ENCODE results near the gene TPD52L1. TPM values are rescaled to one million over a fixed set of nuclear protein-coding genes. Genes with fewer than 3 reads are reported as not detected.

Gene TPD52L1
- total RNA-seq, 3 donors from 2014 or later (not counting 1 experiment from before 2014, with no cell fraction given), result 1.2 TPM; not detected in 1

DNA sequence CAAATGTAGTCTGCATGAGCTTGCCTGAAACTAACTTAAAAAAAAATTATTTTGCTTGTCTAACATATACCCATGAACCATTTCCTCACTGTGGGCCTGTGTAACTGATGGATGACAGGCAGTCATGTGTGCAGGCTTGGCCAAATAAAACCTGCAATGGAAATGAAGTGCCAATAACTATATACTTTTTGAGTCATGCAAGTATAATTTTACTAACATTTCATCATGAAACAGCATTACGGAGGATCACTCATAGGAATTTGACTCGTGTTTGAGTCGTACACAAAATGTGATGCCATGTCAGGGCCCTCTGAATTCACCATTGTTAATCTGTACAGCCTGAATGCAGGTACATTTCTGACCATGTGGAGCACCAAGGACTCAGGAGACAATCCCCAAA lies 101.6 kb downstream of the TPD52L1 start:
- Histone ChIP-seq H3K4me1 (ENCODE audit: control insufficient read depth, insufficient read depth, low read length) (no peaks in the 10 kb centered on the region), H3K4me3 (ENCODE audit: low read length) (no peak overlapping the region), H3K27ac (ENCODE audit: low read length) (no peak overlapping the region), H3K36me3 (ENCODE audit: control insufficient read depth, insufficient read depth, low read length) (no peaks in the 10 kb centered on the region), H3K27me3 (ENCODE audit: control insufficient read depth, insufficient read depth, low read length) (no peaks in the 10 kb centered on the region), H3K9me3 (ENCODE audit: control insufficient read depth, insufficient read depth, low read length) (no peaks in the 10 kb centered on the region)
- Mint-ChIP-seq H3K27ac (no peak overlapping the region), H3K4me3 (no peak overlapping the region), H3K9me3 (no peaks in the 10 kb centered on the region), H3K4me1 (peaks cover 4 to 7% of the 10 kb centered on the region in 2 donors), H3K36me3 (no peaks in the 10 kb centered on the region), H3K27me3 (ENCODE audit: low read depth in 2 of 2) (no peaks in the 10 kb centered on the region)
- 87% methylated on average over 3 of the region's 3 CpGs for WGBS (ENCODE audit: insufficient coverage)
- ATAC-seq, result no peak
- DNase-seq, result no peak
- TF ChIP-seq, protein P1, sequence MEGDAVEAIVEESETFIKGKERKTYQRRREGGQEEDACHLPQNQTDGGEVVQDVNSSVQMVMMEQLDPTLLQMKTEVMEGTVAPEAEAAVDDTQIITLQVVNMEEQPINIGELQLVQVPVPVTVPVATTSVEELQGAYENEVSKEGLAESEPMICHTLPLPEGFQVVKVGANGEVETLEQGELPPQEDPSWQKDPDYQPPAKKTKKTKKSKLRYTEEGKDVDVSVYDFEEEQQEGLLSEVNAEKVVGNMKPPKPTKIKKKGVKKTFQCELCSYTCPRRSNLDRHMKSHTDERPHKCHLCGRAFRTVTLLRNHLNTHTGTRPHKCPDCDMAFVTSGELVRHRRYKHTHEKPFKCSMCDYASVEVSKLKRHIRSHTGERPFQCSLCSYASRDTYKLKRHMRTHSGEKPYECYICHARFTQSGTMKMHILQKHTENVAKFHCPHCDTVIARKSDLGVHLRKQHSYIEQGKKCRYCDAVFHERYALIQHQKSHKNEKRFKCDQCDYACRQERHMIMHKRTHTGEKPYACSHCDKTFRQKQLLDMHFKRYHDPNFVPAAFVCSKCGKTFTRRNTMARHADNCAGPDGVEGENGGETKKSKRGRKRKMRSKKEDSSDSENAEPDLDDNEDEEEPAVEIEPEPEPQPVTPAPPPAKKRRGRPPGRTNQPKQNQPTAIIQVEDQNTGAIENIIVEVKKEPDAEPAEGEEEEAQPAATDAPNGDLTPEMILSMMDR (IDR thresholded peaks at IDR 0.05), result no peak
- intact Hi-C loops (cut with micrococcal nuclease), result no loop called here

DNA sequence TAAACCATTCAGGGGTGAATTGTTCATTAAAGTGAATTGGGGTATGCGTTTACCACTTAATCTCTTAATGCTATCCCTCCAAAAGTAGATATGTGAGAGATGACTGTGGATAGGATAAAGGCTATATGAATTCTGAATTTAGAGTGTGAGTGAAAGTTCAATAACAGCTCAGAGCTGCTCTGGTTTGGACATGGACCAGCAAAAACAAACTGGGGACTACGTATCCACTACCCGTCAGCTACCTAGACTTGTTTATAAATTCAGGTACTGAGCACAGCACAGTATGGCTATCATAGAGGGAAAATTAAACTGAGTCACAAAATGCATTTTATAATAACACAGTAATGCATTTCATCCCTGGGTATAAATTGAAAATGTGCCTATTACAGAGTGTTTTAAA lies 103.8 kb downstream of the TPD52L1 start:
- Mint-ChIP-seq H3K4me3 (no peak overlapping the region), H3K27me3 (ENCODE audit: low read depth in 2 of 2) (no peaks in the 10 kb centered on the region), H3K27ac (no peak overlapping the region), H3K9me3 (no peaks in the 10 kb centered on the region), H3K4me1 (peaks cover 4 to 9% of the 10 kb centered on the region in 2 donors), H3K36me3 (no peaks in the 10 kb centered on the region)
- H3K4me1 ChIP-seq (ENCODE audit: control insufficient read depth, insufficient read depth, low read length), result no peaks in the 10 kb centered on the region
- no peaks in the 10 kb centered on the region for H3K36me3 ChIP-seq (ENCODE audit: control insufficient read depth, insufficient read depth, low read length)
- intact Hi-C loops (cut with micrococcal nuclease), result no loop called here
- ATAC-seq (no peak), DNase-seq (no peak)
- 97% methylated on average over 2 of the region's 3 CpGs for WGBS (ENCODE audit: insufficient coverage)
- H3K27me3 ChIP-seq (ENCODE audit: control insufficient read depth, insufficient read depth, low read length), result no peaks in the 10 kb centered on the region
- H3K4me3 ChIP-seq (ENCODE audit: low read length), result no peak overlapping the region
- TF ChIP-seq, protein P1 (IDR thresholded peaks at IDR 0.05), result no peak
- H3K9me3 ChIP-seq (ENCODE audit: control insufficient read depth, insufficient read depth, low read length), result no peaks in the 10 kb centered on the region
- no peak overlapping the region for H3K27ac ChIP-seq (ENCODE audit: low read length)

DNA sequence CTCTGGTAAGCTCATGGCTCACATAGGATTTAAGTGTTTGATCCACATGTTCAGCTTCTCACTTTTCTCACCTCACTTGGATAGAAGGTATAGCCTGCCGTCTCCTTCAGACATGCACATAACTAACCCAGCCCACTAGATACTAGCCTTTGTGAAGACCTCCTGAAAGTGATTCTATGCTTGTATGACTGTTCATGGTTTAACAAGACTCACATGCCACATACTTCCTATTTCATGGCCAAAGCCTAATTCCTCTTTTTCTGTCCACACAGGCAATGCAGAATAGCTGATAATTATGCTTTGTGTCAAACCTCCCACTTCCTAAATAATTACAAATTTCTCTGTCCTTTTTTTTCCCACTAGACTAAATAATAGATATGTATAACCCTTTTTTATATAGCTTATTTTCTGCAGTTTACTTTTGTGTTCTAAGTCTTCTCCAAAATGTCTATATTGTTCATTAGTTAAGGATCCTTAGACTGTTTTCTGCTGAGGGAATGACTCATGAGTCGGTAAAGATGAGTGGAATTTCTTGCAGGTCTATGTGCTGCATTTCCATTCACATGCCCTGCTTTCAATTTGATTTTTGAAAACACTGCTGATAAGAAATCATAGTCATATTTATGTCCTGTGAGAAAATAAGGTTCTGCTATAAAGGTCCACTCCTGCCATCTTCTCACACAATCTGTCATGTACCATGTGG lies 105.2 kb downstream of the TPD52L1 start:
- no peak overlapping the region for H3K4me3 ChIP-seq (ENCODE audit: low read length)
- no peak overlapping the region for H3K27ac ChIP-seq (ENCODE audit: low read length)
- TF ChIP-seq, protein P1 (IDR thresholded peaks at IDR 0.05), result no peak
- no peak overlapping the region for H3K27ac Mint-ChIP-seq
- H3K9me3 Mint-ChIP-seq, result no peaks in the 10 kb centered on the region
- H3K4me3 Mint-ChIP-seq, result no peak overlapping the region
- H3K27me3 ChIP-seq (ENCODE audit: control insufficient read depth, insufficient read depth, low read length), result no peaks in the 10 kb centered on the region
- H3K4me1 Mint-ChIP-seq, result peaks cover 11 to 16% of the 10 kb centered on the region in 2 donors
- no peaks in the 10 kb centered on the region for H3K27me3 Mint-ChIP-seq (ENCODE audit: low read depth in 2 of 2)
- peaks cover 4% of the 10 kb centered on the region for H3K4me1 ChIP-seq (ENCODE audit: control insufficient read depth, insufficient read depth, low read length)
- ATAC-seq (no peak), DNase-seq (no peak)
- H3K36me3 Mint-ChIP-seq, result no peaks in the 10 kb centered on the region
- no peaks in the 10 kb centered on the region for H3K36me3 ChIP-seq (ENCODE audit: control insufficient read depth, insufficient read depth, low read length)
- H3K9me3 ChIP-seq (ENCODE audit: control insufficient read depth, insufficient read depth, low read length), result no peaks in the 10 kb centered on the region
- intact Hi-C loops (cut with micrococcal nuclease), result no loop called here
- WGBS (ENCODE audit: insufficient coverage), result 85% methylated on average over 2 of the region's 2 CpGs

DNA sequence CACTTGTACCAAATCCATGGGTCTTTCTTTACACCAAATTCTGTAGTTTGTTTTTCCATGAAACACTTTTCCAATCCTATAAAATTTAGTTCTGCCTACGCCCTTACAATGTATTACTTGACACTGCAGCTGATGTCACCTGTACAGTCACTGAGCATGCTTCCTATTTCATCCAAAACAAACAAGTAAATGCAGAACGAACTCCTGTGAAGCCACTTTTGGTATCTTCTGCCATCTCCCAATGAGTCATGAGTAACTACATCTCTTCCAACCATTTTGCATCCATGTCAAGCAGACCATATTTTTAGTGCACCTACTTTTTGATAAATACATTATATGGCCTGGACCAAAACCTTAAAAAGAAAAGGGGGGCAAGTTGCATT lies 105.8 kb downstream of the TPD52L1 start:
- no peaks in the 10 kb centered on the region for H3K9me3 Mint-ChIP-seq
- 90% methylated on average over 2 of the region's 2 CpGs for WGBS (ENCODE audit: insufficient coverage)
- H3K4me3 Mint-ChIP-seq, result no peak overlapping the region
- no peaks in the 10 kb centered on the region for H3K36me3 ChIP-seq (ENCODE audit: control insufficient read depth, insufficient read depth, low read length)
- no peak overlapping the region for H3K4me3 ChIP-seq (ENCODE audit: low read length)
- no peaks in the 10 kb centered on the region for H3K27me3 Mint-ChIP-seq (ENCODE audit: low read depth in 2 of 2)
- no peak overlapping the region for H3K27ac Mint-ChIP-seq
- no peak for DNase-seq
- TF ChIP-seq, protein P1 (IDR thresholded peaks at IDR 0.05), result no peak
- H3K9me3 ChIP-seq (ENCODE audit: control insufficient read depth, insufficient read depth, low read length), result no peaks in the 10 kb centered on the region
- H3K27ac ChIP-seq (ENCODE audit: low read length), result no peak overlapping the region
- intact Hi-C loops (cut with micrococcal nuclease), result no loop called here
- H3K4me1 ChIP-seq (ENCODE audit: control insufficient read depth, insufficient read depth, low read length), result peaks cover 5% of the 10 kb centered on the region
- no peak for ATAC-seq
- no peaks in the 10 kb centered on the region for H3K27me3 ChIP-seq (ENCODE audit: control insufficient read depth, insufficient read depth, low read length)
- H3K4me1 Mint-ChIP-seq, result peaks cover 13 to 18% of the 10 kb centered on the region in 2 donors
- H3K36me3 Mint-ChIP-seq, result no peaks in the 10 kb centered on the region

All from natural killer cell (primary cell).